DND-41 (cell line): ENCODE measurements around the gene IQGAP3.

Experiments
- EZH2 ChIP-seq: IDR thresholded peaks from 3 replicates; pipeline ENCODE4 v1.6.1; 2012; ENCODE audit warnings: borderline replicate concordance, low read depth, mild to moderate bottlenecking, moderate library complexity, low read length, inconsistent platforms; ENCODE audit not compliant: severe bottlenecking
- TF ChIP-seq, protein P1 (sequence below): IDR thresholded peaks from 2 replicates; pipeline ENCODE4 v1.5.1; 2012; ENCODE audit warnings: borderline replicate concordance, low read length, moderate library complexity, mild to moderate bottlenecking; ENCODE audit not compliant: poor library complexity, severe bottlenecking; ENCODE audit errors: extremely low read depth

DNA sequence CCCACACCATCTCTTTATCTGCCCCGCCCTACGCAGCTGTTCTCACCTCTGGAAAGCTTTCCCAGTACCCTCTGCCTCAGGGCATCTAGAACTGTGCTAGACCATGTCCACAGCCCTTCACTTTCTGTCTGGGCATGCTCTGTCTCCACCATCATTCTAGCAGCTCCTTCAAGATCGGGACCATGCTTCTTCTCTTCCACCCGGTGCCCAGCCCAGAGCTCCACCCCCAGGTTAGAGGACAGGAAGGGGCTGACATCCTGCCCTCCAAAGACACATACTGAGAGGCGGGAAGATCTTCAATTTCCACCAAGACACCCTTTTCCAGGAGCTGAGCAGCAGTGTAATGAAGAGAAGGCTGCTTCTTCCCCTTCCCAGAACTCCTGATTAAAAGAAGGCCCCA lies 44.1 kb downstream of the IQGAP3 start:
- TF ChIP-seq, protein P1, sequence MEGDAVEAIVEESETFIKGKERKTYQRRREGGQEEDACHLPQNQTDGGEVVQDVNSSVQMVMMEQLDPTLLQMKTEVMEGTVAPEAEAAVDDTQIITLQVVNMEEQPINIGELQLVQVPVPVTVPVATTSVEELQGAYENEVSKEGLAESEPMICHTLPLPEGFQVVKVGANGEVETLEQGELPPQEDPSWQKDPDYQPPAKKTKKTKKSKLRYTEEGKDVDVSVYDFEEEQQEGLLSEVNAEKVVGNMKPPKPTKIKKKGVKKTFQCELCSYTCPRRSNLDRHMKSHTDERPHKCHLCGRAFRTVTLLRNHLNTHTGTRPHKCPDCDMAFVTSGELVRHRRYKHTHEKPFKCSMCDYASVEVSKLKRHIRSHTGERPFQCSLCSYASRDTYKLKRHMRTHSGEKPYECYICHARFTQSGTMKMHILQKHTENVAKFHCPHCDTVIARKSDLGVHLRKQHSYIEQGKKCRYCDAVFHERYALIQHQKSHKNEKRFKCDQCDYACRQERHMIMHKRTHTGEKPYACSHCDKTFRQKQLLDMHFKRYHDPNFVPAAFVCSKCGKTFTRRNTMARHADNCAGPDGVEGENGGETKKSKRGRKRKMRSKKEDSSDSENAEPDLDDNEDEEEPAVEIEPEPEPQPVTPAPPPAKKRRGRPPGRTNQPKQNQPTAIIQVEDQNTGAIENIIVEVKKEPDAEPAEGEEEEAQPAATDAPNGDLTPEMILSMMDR, result no peak
- TF ChIP-seq EZH2, result no peak
